Liver (tissue), 9 donors: ENCODE measurements around the gene SELENOV. TPM values are rescaled to one million over a fixed set of nuclear protein-coding genes. Genes with fewer than 3 reads are reported as not detected.

Source experiments
- DNase-seq: peaks from one replicate; pipeline ENCODE4 v3.0.0-alpha.2; 2017; ENCODE audit warnings: low spot score
- H3K27ac ChIP-seq, 2 donors: one replicate each; pipeline ENCODE4 v1.7.0; 2013; ENCODE audit warnings: inconsistent platforms in 2 of 2, low read length in 2 of 2, control low read depth in 1 of 2, low read depth in 1 of 2, mild to moderate bottlenecking in 1 of 2
- H3K27me3 ChIP-seq, 4 donors: one replicate each; pipeline versions ENCODE4 v1.6.1 to v1.7.0; 2013; ENCODE audit warnings: low read length in 3 of 4, inconsistent platforms in 1 of 4, mild to moderate bottlenecking in 1 of 4, moderate library complexity in 1 of 4; ENCODE audit not compliant: control insufficient read depth in 4 of 4, insufficient read depth in 4 of 4
- H3K36me3 ChIP-seq, 4 donors: one replicate each; pipeline versions ENCODE4 v1.6.1 to v1.7.0; 2013; ENCODE audit warnings: low read length in 3 of 4, mild to moderate bottlenecking in 3 of 4, low read depth in 1 of 4, moderate library complexity in 1 of 4; ENCODE audit not compliant: control insufficient read depth in 4 of 4, insufficient read depth in 3 of 4
- H3K4me1 ChIP-seq, 4 donors: one replicate each; pipeline versions ENCODE4 v1.6.1 to v1.7.0; 2013; ENCODE audit warnings: low read length in 3 of 4, mild to moderate bottlenecking in 3 of 4, moderate library complexity in 1 of 4; ENCODE audit not compliant: control insufficient read depth in 4 of 4, insufficient read depth in 4 of 4
- H3K4me3 ChIP-seq, 3 donors: one replicate each; pipeline versions ENCODE4 v1.6.1 to v1.7.0; 2013; ENCODE audit warnings: low read length in 3 of 3, control low read depth in 1 of 3, low read depth in 1 of 3, mild to moderate bottlenecking in 1 of 3
- H3K9ac ChIP-seq, 2 donors: one replicate each; pipeline ENCODE4 v1.7.0; 2013; ENCODE audit warnings: low read length in 2 of 2, mild to moderate bottlenecking in 2 of 2, moderate library complexity in 2 of 2, control low read depth in 1 of 2, low read depth in 1 of 2
- H3K9me3 ChIP-seq, 4 donors: one replicate each; pipeline versions ENCODE4 v1.6.1 to v1.7.0; 2013; ENCODE audit warnings: low read length in 3 of 4; ENCODE audit not compliant: control insufficient read depth in 4 of 4
- CTCF ChIP-seq: fragments of 150-350 bp; IDR thresholded peaks from 2 replicates; pipeline ENCODE4 v1.5.1; 2017; ENCODE audit warnings: improper control_type of control experiment, low read depth, low read length; ENCODE audit not compliant: missing input control
- EGR1 ChIP-seq, 2 donors: IDR thresholded peaks; 2 replicates each; pipeline ENCODE4 v1.6.1; 2016 to 2018; ENCODE audit warnings: antibody characterized with exemption in 2 of 2, low read depth in 2 of 2
- FOXA1 ChIP-seq: IDR thresholded peaks from 2 replicates; pipeline ENCODE4 v1.6.1; 2016; ENCODE audit warnings: antibody characterized with exemption
- FOXA2 ChIP-seq: IDR thresholded peaks from 2 replicates; pipeline ENCODE4 v1.6.1; 2016; ENCODE audit warnings: antibody characterized with exemption
- GABPA ChIP-seq, 2 donors: IDR thresholded peaks in 1 of 2; conservative IDR thresholded peaks in 1 of 2; 2 replicates each; pipeline ENCODE4 v1.6.1; 2016; ENCODE audit warnings: antibody characterized with exemption in 2 of 2, mild to moderate bottlenecking in 1 of 2, moderate library complexity in 1 of 2
- HNF4A ChIP-seq, 2 donors: conservative IDR thresholded peaks; 2 replicates each; pipeline ENCODE4 v1.6.1; 2016; ENCODE audit warnings: antibody characterized with exemption in 2 of 2, mild to moderate bottlenecking in 2 of 2
- HNF4G ChIP-seq: IDR thresholded peaks from 2 replicates; pipeline ENCODE4 v1.6.1; 2016; ENCODE audit warnings: antibody characterized with exemption
- NR2F2 ChIP-seq: IDR thresholded peaks from 2 replicates; pipeline ENCODE4 v1.6.1; 2016; ENCODE audit warnings: antibody characterized with exemption
- RAD21 ChIP-seq, 2 donors: IDR thresholded peaks; 2 replicates each; pipeline ENCODE4 v1.6.1; 2016; ENCODE audit warnings: antibody characterized with exemption in 2 of 2, mild to moderate bottlenecking in 2 of 2
- REST ChIP-seq: IDR thresholded peaks from 2 replicates; pipeline ENCODE4 v1.6.1; 2016; ENCODE audit warnings: antibody characterized with exemption, mild to moderate bottlenecking
- RXRA ChIP-seq, 2 donors: IDR thresholded peaks; 2 replicates each; pipeline ENCODE4 v1.6.1; 2017 to 2018; ENCODE audit warnings: antibody characterized with exemption in 2 of 2, mild to moderate bottlenecking in 1 of 2
- SP1 ChIP-seq: IDR thresholded peaks from 2 replicates; pipeline ENCODE4 v1.6.1; 2018; ENCODE audit warnings: antibody characterized with exemption, mild to moderate bottlenecking
- TAF1 ChIP-seq: conservative IDR thresholded peaks from 2 replicates; pipeline ENCODE4 v1.6.1; 2016; ENCODE audit warnings: antibody characterized with exemption, mild to moderate bottlenecking
- YY1 ChIP-seq: IDR thresholded peaks from 2 replicates; pipeline ENCODE4 v1.6.1; 2016; ENCODE audit warnings: antibody characterized with exemption, mild to moderate bottlenecking
- ZBTB33 ChIP-seq: IDR thresholded peaks from 2 replicates; pipeline ENCODE4 v1.6.1; 2016; ENCODE audit warnings: antibody characterized with exemption
- WGBS: extraction: QIAGEN DNeasy Blood & Tissue Kit; methylation state at CpG from one replicate; pipeline ENCODE4 v1.1.7; 2013; 5-methylcytosine and 5-hydroxymethylcytosine counted together
- polyA plus RNA-seq, 2 donors: library from polyadenylated mRNA; stranded (reverse) in 1 of 2; unstranded in 1 of 2; fragments of 200-250 nt in 1 of 2; fragments of >200 nt in 1 of 2; fragmentation: Nextera tagmentation in 1 of 2; extraction: Ambion mirVana in 1 of 2; gene quantifications; one replicate each; pipeline versions ENCODE4 v1.2.1 to v1.2.3, GENCODE V29; 2013 to 2015
- total RNA-seq, 2 donors: library from RNA; depleted of rRNA; stranded (reverse); fragments of >200 nt; gene quantifications; one replicate each; pipeline ENCODE4 v1.2.3, GENCODE V29; 2014
- donor health status: healthy.
- donor health status: healthy.
- donor health status: healthy.
- donor health status: healthy.
- donor health status: healthy.

SELENOV gene
- total and polyA plus RNA-seq, 4 donors = not detected

- TF ChIP-seq REST = no peak
These were observed 2.5 kb downstream of the SELENOV start (continued) for GRCh38 chr19:39517432-39517831.

DNA sequence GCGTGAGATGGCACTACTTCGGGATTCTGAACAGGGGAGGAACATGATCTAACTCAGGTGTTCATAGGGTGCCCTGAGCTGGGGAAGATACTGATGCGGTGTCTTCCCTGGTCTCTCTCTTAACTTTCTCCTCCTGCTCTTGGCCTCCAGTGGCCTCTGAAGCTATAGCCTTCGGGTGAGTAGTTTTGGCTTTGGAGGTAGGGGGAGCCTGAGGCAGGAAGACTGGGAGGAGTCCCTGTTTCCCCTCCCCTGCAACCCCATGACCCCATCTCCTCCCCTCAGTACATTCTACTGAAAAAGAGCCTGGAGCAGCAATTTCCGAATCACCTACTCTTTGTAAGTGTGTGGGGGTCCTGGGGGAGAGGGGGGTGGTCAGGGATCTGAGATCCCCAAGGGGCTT lies 3.5 kb downstream of the SELENOV start:
- H3K27me3 ChIP-seq = peaks cover 0 to 15% (median 9%) of the 10 kb centered on the region in 4 donors
- no peak for DNase-seq
- H3K4me1 ChIP-seq = peaks cover 5 to 12% (median 7%) of the 10 kb centered on the region in 4 donors
- no peak for TF ChIP-seq ZBTB33
- TF ChIP-seq GABPA (IDR thresholded peaks at IDR 0.05 in 1 of 2, conservative IDR thresholded peaks at IDR 0.05 in 1 of 2) = no peak
- TF ChIP-seq YY1 = no peak
- TF ChIP-seq HNF4A (conservative IDR thresholded peaks at IDR 0.05) = no peak
- no peak for TF ChIP-seq SP1
- TF ChIP-seq FOXA2 = no peak
- WGBS = 70% methylated on average over 5 of the region's 5 CpGs
- H3K36me3 ChIP-seq = no peaks in the 10 kb centered on the region
- H3K9ac ChIP-seq = no peak overlapping the region
- H3K4me3 ChIP-seq = no peak overlapping the region
- no peak overlapping the region for H3K27ac ChIP-seq
- no peaks in the 10 kb centered on the region for H3K9me3 ChIP-seq

DNA sequence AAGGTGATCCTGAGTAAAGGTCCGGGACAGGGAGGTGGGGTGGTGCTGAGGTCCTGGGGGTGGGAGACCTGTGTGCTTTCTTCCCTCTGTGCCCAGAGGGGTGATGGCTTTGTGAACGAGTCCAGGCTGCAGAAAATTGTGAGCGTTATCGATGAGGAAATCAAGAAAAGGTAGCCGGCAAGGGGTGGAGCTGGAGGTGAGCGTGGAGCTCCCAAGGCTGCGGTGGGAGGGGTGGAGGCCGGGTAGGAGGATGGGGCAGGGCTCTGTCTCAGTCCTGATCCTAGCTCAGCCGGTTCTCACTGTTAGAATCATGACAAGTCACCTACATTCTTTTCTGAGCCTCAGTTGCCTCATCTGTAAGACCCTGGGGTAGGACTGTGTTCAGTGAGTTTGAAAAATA lies 4.0 kb downstream of the SELENOV start:
- Histone ChIP-seq H3K4me1 (peaks cover 5 to 12% (median 7%) of the 10 kb centered on the region in 4 donors), H3K9ac (no peak overlapping the region), H3K4me3 (no peak overlapping the region), H3K36me3 (no peaks in the 10 kb centered on the region), H3K9me3 (no peaks in the 10 kb centered on the region), H3K27ac (no peak overlapping the region), H3K27me3 (peaks cover 0 to 15% (median 9%) of the 10 kb centered on the region in 4 donors)
- WGBS = 71% methylated on average over 9 of the region's 9 CpGs
- TF ChIP-seq RAD21 (IDR thresholded peaks at IDR 0.05) (no peak), HNF4A (conservative IDR thresholded peaks at IDR 0.05) (no peak), HNF4G (no peak), CTCF (no peak), TAF1 (no peak), FOXA1 (no peak), GABPA (IDR thresholded peaks at IDR 0.05 in 1 of 2, conservative IDR thresholded peaks at IDR 0.05 in 1 of 2) (no peak), REST (no peak), EGR1 (IDR thresholded peaks at IDR 0.05; ENCODE audit: low read depth in 2 of 2) (no peak), SP1 (no peak), FOXA2 (no peak), RXRA (IDR thresholded peaks at IDR 0.05) (no peak), NR2F2 (no peak), YY1 (no peak)
- no peak for DNase-seq
